Measurements from ENCODE around the gene UFC1. TPM values are rescaled to one million over a fixed set of nuclear protein-coding genes. Genes with fewer than 3 reads are reported as not detected.

UFC1 gene
- total and polyA plus RNA-seq, 2 of the 13 experiments (the other 11 are each of a cell fraction or from before 2014, with no cell fraction given): 72.8 to 85.2 TPM

DNA sequence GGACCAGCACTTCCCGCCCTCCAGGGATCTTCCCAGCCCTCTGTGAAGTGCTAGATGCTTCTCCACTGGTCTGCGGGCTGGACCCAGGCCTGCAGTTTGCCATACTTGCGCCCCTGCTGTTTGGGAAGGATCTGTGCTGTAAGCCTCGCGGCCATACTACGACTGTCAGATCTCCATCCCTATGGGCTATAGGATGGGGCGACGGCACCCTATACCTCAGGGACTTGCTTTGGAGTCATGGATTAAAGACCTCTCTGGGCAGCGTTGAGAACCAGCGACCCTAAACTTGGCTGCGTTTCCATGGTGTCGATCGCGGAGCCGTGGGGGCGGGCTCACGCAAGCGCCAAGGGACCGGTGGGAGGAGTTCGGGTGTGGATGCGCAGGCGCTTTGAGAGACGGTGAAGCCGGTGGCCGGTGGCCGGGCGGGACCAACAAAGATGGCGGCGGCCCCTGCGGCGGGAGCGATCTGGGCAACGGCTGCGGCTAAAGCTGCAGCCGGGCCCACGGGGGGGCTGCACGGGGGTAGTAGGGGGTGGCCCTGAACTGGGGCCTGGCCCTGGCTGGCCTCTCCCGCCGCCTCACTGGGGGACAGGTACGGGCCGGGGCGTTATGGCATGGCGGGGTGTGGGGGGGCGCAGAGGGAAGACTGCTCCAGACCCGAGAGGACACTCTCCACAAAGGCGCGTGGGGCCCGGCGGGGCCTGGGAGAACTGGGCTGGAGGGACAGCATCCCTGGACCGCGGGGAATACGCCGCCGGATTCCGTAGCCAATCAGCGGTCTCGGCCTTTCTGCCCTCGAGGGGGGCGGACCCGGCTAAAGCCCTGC, 5.5 kb downstream of the UFC1 start, which contains the start of gene USP21 (continued):
- no peak for TF ChIP-seq ZNF432 (CRISPR knock-in tag; IDR thresholded peaks at IDR 0.05; ENCODE audit: borderline replicate concordance)
- TF ChIP-seq SMARCC2 (IDR thresholded peaks at IDR 0.05): no peak
- TF ChIP-seq NFYB (CRISPR knock-in tag; IDR thresholded peaks at IDR 0.05): peak; percentile 71
- no peak for TF ChIP-seq DPF2 (CRISPR knock-in tag; IDR thresholded peaks at IDR 0.05; ENCODE audit: borderline replicate concordance, low read depth)
- TF ChIP-seq ZNF460 (CRISPR knock-in tag; IDR thresholded peaks at IDR 0.05; ENCODE audit: borderline replicate concordance): no peak
- no peak for TF ChIP-seq PHF21A (CRISPR knock-in tag; IDR thresholded peaks at IDR 0.05)
- TF ChIP-seq, protein P1, sequence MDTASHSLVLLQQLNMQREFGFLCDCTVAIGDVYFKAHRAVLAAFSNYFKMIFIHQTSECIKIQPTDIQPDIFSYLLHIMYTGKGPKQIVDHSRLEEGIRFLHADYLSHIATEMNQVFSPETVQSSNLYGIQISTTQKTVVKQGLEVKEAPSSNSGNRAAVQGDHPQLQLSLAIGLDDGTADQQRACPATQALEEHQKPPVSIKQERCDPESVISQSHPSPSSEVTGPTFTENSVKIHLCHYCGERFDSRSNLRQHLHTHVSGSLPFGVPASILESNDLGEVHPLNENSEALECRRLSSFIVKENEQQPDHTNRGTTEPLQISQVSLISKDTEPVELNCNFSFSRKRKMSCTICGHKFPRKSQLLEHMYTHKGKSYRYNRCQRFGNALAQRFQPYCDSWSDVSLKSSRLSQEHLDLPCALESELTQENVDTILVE (CRISPR knock-in tag; IDR thresholded peaks at IDR 0.05): no peak
- TF ChIP-seq U2AF1 (optimal IDR thresholded peaks at IDR 0.05; ENCODE audit: low read depth, low read length): no peak
- no peak for TF ChIP-seq ZNF44 (CRISPR knock-in tag; IDR thresholded peaks at IDR 0.05)
- no peak for TF ChIP-seq JUNB (CRISPR knock-in tag; IDR thresholded peaks at IDR 0.05; ENCODE audit: borderline replicate concordance)
- TF ChIP-seq, protein P2, sequence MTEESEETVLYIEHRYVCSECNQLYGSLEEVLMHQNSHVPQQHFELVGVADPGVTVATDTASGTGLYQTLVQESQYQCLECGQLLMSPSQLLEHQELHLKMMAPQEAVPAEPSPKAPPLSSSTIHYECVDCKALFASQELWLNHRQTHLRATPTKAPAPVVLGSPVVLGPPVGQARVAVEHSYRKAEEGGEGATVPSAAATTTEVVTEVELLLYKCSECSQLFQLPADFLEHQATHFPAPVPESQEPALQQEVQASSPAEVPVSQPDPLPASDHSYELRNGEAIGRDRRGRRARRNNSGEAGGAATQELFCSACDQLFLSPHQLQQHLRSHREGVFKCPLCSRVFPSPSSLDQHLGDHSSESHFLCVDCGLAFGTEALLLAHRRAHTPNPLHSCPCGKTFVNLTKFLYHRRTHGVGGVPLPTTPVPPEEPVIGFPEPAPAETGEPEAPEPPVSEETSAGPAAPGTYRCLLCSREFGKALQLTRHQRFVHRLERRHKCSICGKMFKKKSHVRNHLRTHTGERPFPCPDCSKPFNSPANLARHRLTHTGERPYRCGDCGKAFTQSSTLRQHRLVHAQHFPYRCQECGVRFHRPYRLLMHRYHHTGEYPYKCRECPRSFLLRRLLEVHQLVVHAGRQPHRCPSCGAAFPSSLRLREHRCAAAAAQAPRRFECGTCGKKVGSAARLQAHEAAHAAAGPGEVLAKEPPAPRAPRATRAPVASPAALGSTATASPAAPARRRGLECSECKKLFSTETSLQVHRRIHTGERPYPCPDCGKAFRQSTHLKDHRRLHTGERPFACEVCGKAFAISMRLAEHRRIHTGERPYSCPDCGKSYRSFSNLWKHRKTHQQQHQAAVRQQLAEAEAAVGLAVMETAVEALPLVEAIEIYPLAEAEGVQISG (CRISPR knock-in tag; IDR thresholded peaks at IDR 0.05): no peak; the same call in 1 of the 2 replicates
- no peak for TF ChIP-seq ZFP62 (CRISPR knock-in tag; IDR thresholded peaks at IDR 0.05)
- TF ChIP-seq ZFP1 (CRISPR knock-in tag; IDR thresholded peaks at IDR 0.05): no peak
- TF ChIP-seq, protein P3, sequence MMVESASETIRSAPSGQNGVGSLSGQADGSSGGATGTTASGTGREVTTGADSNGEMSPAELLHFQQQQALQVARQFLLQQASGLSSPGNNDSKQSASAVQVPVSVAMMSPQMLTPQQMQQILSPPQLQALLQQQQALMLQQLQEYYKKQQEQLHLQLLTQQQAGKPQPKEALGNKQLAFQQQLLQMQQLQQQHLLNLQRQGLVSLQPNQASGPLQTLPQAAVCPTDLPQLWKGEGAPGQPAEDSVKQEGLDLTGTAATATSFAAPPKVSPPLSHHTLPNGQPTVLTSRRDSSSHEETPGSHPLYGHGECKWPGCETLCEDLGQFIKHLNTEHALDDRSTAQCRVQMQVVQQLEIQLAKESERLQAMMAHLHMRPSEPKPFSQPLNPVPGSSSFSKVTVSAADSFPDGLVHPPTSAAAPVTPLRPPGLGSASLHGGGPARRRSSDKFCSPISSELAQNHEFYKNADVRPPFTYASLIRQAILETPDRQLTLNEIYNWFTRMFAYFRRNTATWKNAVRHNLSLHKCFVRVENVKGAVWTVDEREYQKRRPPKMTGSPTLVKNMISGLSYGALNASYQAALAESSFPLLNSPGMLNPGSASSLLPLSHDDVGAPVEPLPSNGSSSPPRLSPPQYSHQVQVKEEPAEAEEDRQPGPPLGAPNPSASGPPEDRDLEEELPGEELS (CRISPR knock-in tag; IDR thresholded peaks at IDR 0.05): no peak

Data from HepG2 (cell line).